Measurements from ENCODE around the gene PHLDB1.

Gene PHLDB1

GRCh38 chr11:118652681-118653181 lies 45.3 kb downstream of the PHLDB1 start:
- Histone ChIP-seq H3K27me3 (ENCODE audit: control insufficient read depth in 1 of 2, insufficient read depth in 2 of 2, low read length in 2 of 2) (no peaks in the 10 kb centered on the region), H3K9me3 (ENCODE audit: control insufficient read depth in 2 of 2, low read length in 2 of 2) (no peaks in the 10 kb centered on the region), H3K9ac (ENCODE audit: low read length in 2 of 2) (no peak overlapping the region), H3K4me1 (ENCODE audit: control insufficient read depth, insufficient read depth, low read length) (no peaks in the 10 kb centered on the region), H3K4me3 (ENCODE audit: low read length in 2 of 2) (no peak overlapping the region), H3K36me3 (ENCODE audit: control insufficient read depth in 2 of 2, insufficient read depth in 2 of 2, low read length in 2 of 2) (peaks cover 66 to 71% of the 10 kb centered on the region in 2 donors), H3K27ac (ENCODE audit: low read length) (peak overlapping the region; percentile 11)

GRCh38 chr11:118653684-118654390 lies 46.4 kb downstream of the PHLDB1 start:
- H3K9ac ChIP-seq (ENCODE audit: low read length in 2 of 2) = no peak overlapping the region
- peaks cover 60 to 61% of the 10 kb centered on the region in 2 donors for H3K36me3 ChIP-seq (ENCODE audit: control insufficient read depth in 2 of 2, insufficient read depth in 2 of 2, low read length in 2 of 2)
- no peak overlapping the region for H3K4me3 ChIP-seq (ENCODE audit: low read length in 2 of 2)
- no peaks in the 10 kb centered on the region for H3K27me3 ChIP-seq (ENCODE audit: control insufficient read depth in 1 of 2, insufficient read depth in 2 of 2, low read length in 2 of 2)
- H3K4me1 ChIP-seq (ENCODE audit: control insufficient read depth, insufficient read depth, low read length) = peaks cover 3% of the 10 kb centered on the region
- H3K27ac ChIP-seq (ENCODE audit: low read length) = no peak overlapping the region
- H3K9me3 ChIP-seq (ENCODE audit: control insufficient read depth in 2 of 2, low read length in 2 of 2) = no peaks in the 10 kb centered on the region

GRCh38 chr11:118655486-118656190 lies 48.2 kb downstream of the PHLDB1 start:
- Histone ChIP-seq H3K4me1 (ENCODE audit: control insufficient read depth, insufficient read depth, low read length) (peaks cover 15% of the 10 kb centered on the region), H3K27ac (ENCODE audit: low read length) (no peak overlapping the region), H3K9me3 (ENCODE audit: control insufficient read depth in 2 of 2, low read length in 2 of 2) (no peaks in the 10 kb centered on the region), H3K27me3 (ENCODE audit: control insufficient read depth in 1 of 2, insufficient read depth in 2 of 2, low read length in 2 of 2) (no peaks in the 10 kb centered on the region), H3K4me3 (ENCODE audit: low read length in 2 of 2) (no peak overlapping the region), H3K36me3 (ENCODE audit: control insufficient read depth in 2 of 2, insufficient read depth in 2 of 2, low read length in 2 of 2) (peaks cover 48 to 50% of the 10 kb centered on the region in 2 donors), H3K9ac (ENCODE audit: low read length in 2 of 2) (no peak overlapping the region)

- no peak overlapping the region for H3K9ac ChIP-seq (ENCODE audit: low read length in 2 of 2)
- H3K27me3 ChIP-seq (ENCODE audit: control insufficient read depth in 1 of 2, insufficient read depth in 2 of 2, low read length in 2 of 2) = no peaks in the 10 kb centered on the region
- peaks cover 41 to 43% of the 10 kb centered on the region in 2 donors for H3K36me3 ChIP-seq (ENCODE audit: control insufficient read depth in 2 of 2, insufficient read depth in 2 of 2, low read length in 2 of 2)
Measured at GRCh38 chr11:118656563-118657165, 49.2 kb downstream of the PHLDB1 start.

GRCh38 chr11:118657238-118657637 lies 49.8 kb downstream of the PHLDB1 start:
- Histone ChIP-seq H3K4me1 (ENCODE audit: control insufficient read depth, insufficient read depth, low read length) (peaks cover 15% of the 10 kb centered on the region), H3K27me3 (ENCODE audit: control insufficient read depth in 1 of 2, insufficient read depth in 2 of 2, low read length in 2 of 2) (no peaks in the 10 kb centered on the region), H3K27ac (ENCODE audit: low read length) (no peak overlapping the region), H3K36me3 (ENCODE audit: control insufficient read depth in 2 of 2, insufficient read depth in 2 of 2, low read length in 2 of 2) (peaks cover 37 to 39% of the 10 kb centered on the region in 2 donors), H3K4me3 (ENCODE audit: low read length in 2 of 2) (no peak overlapping the region), H3K9me3 (ENCODE audit: control insufficient read depth in 2 of 2, low read length in 2 of 2) (no peaks in the 10 kb centered on the region), H3K9ac (ENCODE audit: low read length in 2 of 2) (no peak overlapping the region)

More at GRCh38 chr11:118656563-118657165, 49.2 kb downstream of the PHLDB1 start:
- H3K27ac ChIP-seq (ENCODE audit: low read length) = no peak overlapping the region
- no peaks in the 10 kb centered on the region for H3K9me3 ChIP-seq (ENCODE audit: control insufficient read depth in 2 of 2, low read length in 2 of 2)
- no peak overlapping the region for H3K4me3 ChIP-seq (ENCODE audit: low read length in 2 of 2)
- peaks cover 15% of the 10 kb centered on the region for H3K4me1 ChIP-seq (ENCODE audit: control insufficient read depth, insufficient read depth, low read length)

GRCh38 chr11:118657709-118658428 lies 50.5 kb downstream of the PHLDB1 start:
- Histone ChIP-seq H3K9me3 (ENCODE audit: control insufficient read depth in 2 of 2, low read length in 2 of 2) (no peaks in the 10 kb centered on the region), H3K36me3 (ENCODE audit: control insufficient read depth in 2 of 2, insufficient read depth in 2 of 2, low read length in 2 of 2) (peaks cover 32 to 37% of the 10 kb centered on the region in 2 donors), H3K9ac (ENCODE audit: low read length in 2 of 2) (no peak overlapping the region), H3K27me3 (ENCODE audit: control insufficient read depth in 1 of 2, insufficient read depth in 2 of 2, low read length in 2 of 2) (no peaks in the 10 kb centered on the region), H3K4me3 (ENCODE audit: low read length in 2 of 2) (no peak overlapping the region), H3K27ac (ENCODE audit: low read length) (no peak overlapping the region), H3K4me1 (ENCODE audit: control insufficient read depth, insufficient read depth, low read length) (peaks cover 15% of the 10 kb centered on the region)

- no peak overlapping the region for H3K9ac ChIP-seq (ENCODE audit: low read length in 2 of 2)
Measured at GRCh38 chr11:118658429-118659313, 51.3 kb downstream of the PHLDB1 start.

GRCh38 chr11:118659314-118659952 lies 52.0 kb downstream of the PHLDB1 start:
- H3K4me1 ChIP-seq (ENCODE audit: control insufficient read depth, insufficient read depth, low read length) = peaks cover 15% of the 10 kb centered on the region
- no peak overlapping the region for H3K9ac ChIP-seq (ENCODE audit: low read length in 2 of 2)
- no peaks in the 10 kb centered on the region for H3K9me3 ChIP-seq (ENCODE audit: control insufficient read depth in 2 of 2, low read length in 2 of 2)
- H3K27ac ChIP-seq (ENCODE audit: low read length) = no peak overlapping the region
- peak overlapping the region in 1 of 2 donors; percentile 35 for H3K4me3 ChIP-seq (ENCODE audit: low read length in 2 of 2)
- H3K27me3 ChIP-seq (ENCODE audit: control insufficient read depth in 1 of 2, insufficient read depth in 2 of 2, low read length in 2 of 2) = no peaks in the 10 kb centered on the region
- peaks cover 22 to 26% of the 10 kb centered on the region in 2 donors for H3K36me3 ChIP-seq (ENCODE audit: control insufficient read depth in 2 of 2, insufficient read depth in 2 of 2, low read length in 2 of 2)

More at GRCh38 chr11:118658429-118659313, 51.3 kb downstream of the PHLDB1 start:
- peak overlapping the region in 1 of 2 donors; percentile 35 for H3K4me3 ChIP-seq (ENCODE audit: low read length in 2 of 2)
- H3K4me1 ChIP-seq (ENCODE audit: control insufficient read depth, insufficient read depth, low read length) = peaks cover 15% of the 10 kb centered on the region
- H3K27me3 ChIP-seq (ENCODE audit: control insufficient read depth in 1 of 2, insufficient read depth in 2 of 2, low read length in 2 of 2) = no peaks in the 10 kb centered on the region
- no peak overlapping the region for H3K27ac ChIP-seq (ENCODE audit: low read length)
- H3K9me3 ChIP-seq (ENCODE audit: control insufficient read depth in 2 of 2, low read length in 2 of 2) = no peaks in the 10 kb centered on the region
- peaks cover 24 to 31% of the 10 kb centered on the region in 2 donors for H3K36me3 ChIP-seq (ENCODE audit: control insufficient read depth in 2 of 2, insufficient read depth in 2 of 2, low read length in 2 of 2)

GRCh38 chr11:118659953-118660680 lies 52.7 kb downstream of the PHLDB1 start:
- no peaks in the 10 kb centered on the region for H3K9me3 ChIP-seq (ENCODE audit: control insufficient read depth in 2 of 2, low read length in 2 of 2)
- peaks cover 15% of the 10 kb centered on the region for H3K4me1 ChIP-seq (ENCODE audit: control insufficient read depth, insufficient read depth, low read length)
- H3K9ac ChIP-seq (ENCODE audit: low read length in 2 of 2) = no peak overlapping the region
- no peaks in the 10 kb centered on the region for H3K27me3 ChIP-seq (ENCODE audit: control insufficient read depth in 1 of 2, insufficient read depth in 2 of 2, low read length in 2 of 2)
- no peak overlapping the region for H3K27ac ChIP-seq (ENCODE audit: low read length)
- peak overlapping the region in 1 of 2 donors; percentile 35 for H3K4me3 ChIP-seq (ENCODE audit: low read length in 2 of 2)
- peaks cover 21 to 22% of the 10 kb centered on the region in 2 donors for H3K36me3 ChIP-seq (ENCODE audit: control insufficient read depth in 2 of 2, insufficient read depth in 2 of 2, low read length in 2 of 2)
